ENCODE measurements around the gene LUC7L. TPM values are rescaled to one million over a fixed set of nuclear protein-coding genes. Genes with fewer than 3 reads are reported as not detected.

LUC7L gene
- total and polyA plus RNA-seq, 10 of the 15 experiments (the other 5 are each of a cell fraction or from before 2014, with no cell fraction given) = 2.3 to 59.6 (median 44.1) TPM

- ChIA-PET CTCF (no interaction called here), SMC1A (ENCODE audit: uncharacterized antibody, unreplicated experiment) (no interaction called here), POLR2A (interaction anchor here (0.6 kb wide), 1 partner anchor 1222 kb away, joined by 3 read pairs; no protein-coding TSS in a partner anchor), RAD21 (ENCODE audit: unreplicated experiment) (no interaction called here)
- Histone ChIP-seq H3K36me3 (ENCODE audit: control insufficient read depth in 2 of 2, insufficient read depth in 2 of 2, low read length in 1 of 2) (no peaks in the 10 kb centered on the region), H3K9ac (ENCODE audit: control insufficient read depth, insufficient read depth, low read length) (no peak overlapping the region), H3K9me3 (replicated peaks; ENCODE audit: control insufficient read depth, insufficient read depth, low read length) (no peaks in the 10 kb centered on the region), H4K20me1 (ENCODE audit: control insufficient read depth, insufficient read depth) (no peaks in the 10 kb centered on the region), H3K4me3 (no peak overlapping the region), H3K79me2 (ENCODE audit: control insufficient read depth, insufficient read depth, low read length) (no peaks in the 10 kb centered on the region), H2AFZ (ENCODE audit: control insufficient read depth, low read depth, low read length) (no peak overlapping the region; the same call in 1 of the 2 replicates), H3K4me1 (ENCODE audit: control insufficient read depth, insufficient read depth, low read length) (no peaks in the 10 kb centered on the region), H3K4me2 (ENCODE audit: control insufficient read depth, insufficient read depth) (no peak overlapping the region), H3K27ac (ENCODE audit: control insufficient read depth, insufficient read depth) (no peak overlapping the region), H3K27me3 (replicated peaks in 1 of 2; ENCODE audit: control insufficient read depth in 2 of 2, insufficient read depth in 2 of 2, low read length in 1 of 2) (no peaks in the 10 kb centered on the region)
- no peak for ATAC-seq
- FAIRE-seq = no peak
- intact Hi-C loops (cut with micrococcal nuclease; ENCODE audit: unreplicated experiment) (no loop called here), in situ Hi-C loops (cut with MboI) (no loop called here)
- no TSS peak for BruUV-seq (replicated peaks)
- WGBS (ENCODE audit: insufficient coverage, insufficient replicate concordance, low lambda C conversion rate, missing lambda C conversion rate) = 62% methylated on average over 14 of the region's 14 CpGs
- DNase-seq (ENCODE audit: low read depth, low spot score) = no peak
- no peak for TF ChIP-seq EED (IDR thresholded peaks at IDR 0.05; ENCODE audit: low read depth)
- TF ChIP-seq ZNF217 (IDR thresholded peaks at IDR 0.05) = no peak
- TF ChIP-seq ZNF274 (IDR thresholded peaks at IDR 0.05; ENCODE audit: insufficient read depth, insufficient read length) = no peak
- no peak for TF ChIP-seq HSF1 (IDR thresholded peaks at IDR 0.05; ENCODE audit: low read depth, low read length)
- no peak for TF ChIP-seq PBX3 (IDR thresholded peaks at IDR 0.05; ENCODE audit: insufficient replicate concordance, low read depth, low read length)
- TF ChIP-seq CREM (IDR thresholded peaks at IDR 0.05; ENCODE audit: low read depth) = no peak
- TF ChIP-seq USF1 (IDR thresholded peaks at IDR 0.05; ENCODE audit: borderline replicate concordance, extremely low read length, insufficient read depth, low read depth, low read length) = no peak
- TF ChIP-seq CHD4 (IDR thresholded peaks at IDR 0.05) = no peak
- no peak for TF ChIP-seq PRDM15 (CRISPR knock-in tag; IDR thresholded peaks at IDR 0.05)
- TF ChIP-seq CHD1 (IDR thresholded peaks at IDR 0.05; ENCODE audit: low read depth, low read length) = no peak
- TF ChIP-seq MEF2A (IDR thresholded peaks at IDR 0.05; ENCODE audit: insufficient read depth, low read depth, low read length) = no peak
- no peak for TF ChIP-seq CEBPZ (IDR thresholded peaks at IDR 0.05; ENCODE audit: low read depth, low read length)
Measured at GRCh38 chr16:144797-145252, 84.4 kb downstream of the LUC7L start.
